T47D (cell line): ENCODE data around the gene MCM8.

Experiments
- DNase-seq, 2 experiments: peaks; one replicate each; pipeline versions ENCODE4 v3.0.0 to v3.0.0-alpha.2; 2011 to 2012; ENCODE audit warnings: low read depth in 1 of 2, low spot score in 1 of 2
- JUND ChIP-seq: IDR thresholded peaks from 2 replicates; pipeline ENCODE4 v1.6.1; 2012; ENCODE audit warnings: low read depth
- in situ Hi-C: cut with HindIII; loops from 2 replicates; pipeline ENCODE4 v1.10.0; 2016; ENCODE audit warnings: low sequenced_read_pairs, low pct_unique_long_range_greater_than_20kb

MCM8 gene

GRCh38 chr20:5970381-5970780 is 19.9 kb downstream of the MCM8 start:
- in situ Hi-C loops = no loop called here
- no peak for DNase-seq
- no peak for TF ChIP-seq JUND

GRCh38 chr20:5971203-5971602 is 20.8 kb downstream of the MCM8 start:
- no peak for TF ChIP-seq JUND
- in situ Hi-C loops = no loop called here
- DNase-seq = no peak

- TF ChIP-seq JUND = no peak
- in situ Hi-C loops = no loop called here
- no peak for DNase-seq
These were observed 22.7 kb downstream of the MCM8 start for GRCh38 chr20:5973172-5973571.

- no peak for DNase-seq
- in situ Hi-C loops = no loop called here
- TF ChIP-seq JUND = no peak
These were observed 23.5 kb downstream of the MCM8 start for GRCh38 chr20:5973971-5974370.

- TF ChIP-seq JUND = no peak
- DNase-seq = no peak
- in situ Hi-C loops = no loop called here
These were observed 24.1 kb downstream of the MCM8 start for GRCh38 chr20:5974531-5974930.

- in situ Hi-C loops = no loop called here
- TF ChIP-seq JUND = no peak
- DNase-seq = peak in 1 of 2 experiments; percentile 33
These were observed 25.3 kb downstream of the MCM8 start for GRCh38 chr20:5975778-5976177.

DNA sequence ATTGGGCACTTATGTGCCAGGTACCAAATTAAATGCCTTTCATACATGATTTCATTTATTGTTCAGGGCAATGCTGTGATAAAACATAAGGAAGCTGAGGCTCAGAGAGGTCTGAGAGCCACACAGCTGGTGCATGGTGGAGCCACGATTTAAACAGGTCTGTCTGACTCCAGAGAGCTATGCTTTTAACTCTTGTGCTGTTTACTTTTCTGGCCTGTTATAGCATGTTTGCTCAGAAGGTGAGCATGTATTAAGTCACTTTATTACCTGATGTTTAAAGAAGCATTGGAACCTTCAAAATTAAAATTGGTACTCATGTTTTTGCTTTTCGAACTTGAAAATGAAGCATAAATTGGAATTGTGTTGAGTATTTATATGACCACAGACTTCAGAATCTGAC is 26.8 kb downstream of the MCM8 start:
- in situ Hi-C loops = no loop called here
- TF ChIP-seq JUND = no peak
- DNase-seq = peak in 1 of 2 experiments; percentile 10

DNA sequence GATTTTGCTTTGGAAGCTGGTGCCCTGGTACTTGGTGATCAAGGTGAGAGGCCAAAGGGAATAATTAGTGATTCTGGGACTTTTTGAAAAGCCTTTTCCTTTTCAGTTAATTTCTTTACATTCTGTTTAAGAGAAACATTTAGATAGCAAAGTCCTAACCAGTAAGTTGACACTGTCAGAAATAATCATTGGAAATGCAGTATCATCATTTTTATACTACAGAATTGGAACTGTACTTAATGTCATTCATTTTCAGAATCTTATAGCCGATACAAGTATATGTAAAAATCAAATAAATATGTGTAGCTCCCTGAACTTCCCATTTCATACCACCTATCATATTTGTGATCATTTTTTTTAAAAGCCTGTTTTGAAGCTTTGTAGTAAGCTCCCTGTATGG is 27.5 kb downstream of the MCM8 start:
- no peak for DNase-seq
- in situ Hi-C loops = no loop called here

DNA sequence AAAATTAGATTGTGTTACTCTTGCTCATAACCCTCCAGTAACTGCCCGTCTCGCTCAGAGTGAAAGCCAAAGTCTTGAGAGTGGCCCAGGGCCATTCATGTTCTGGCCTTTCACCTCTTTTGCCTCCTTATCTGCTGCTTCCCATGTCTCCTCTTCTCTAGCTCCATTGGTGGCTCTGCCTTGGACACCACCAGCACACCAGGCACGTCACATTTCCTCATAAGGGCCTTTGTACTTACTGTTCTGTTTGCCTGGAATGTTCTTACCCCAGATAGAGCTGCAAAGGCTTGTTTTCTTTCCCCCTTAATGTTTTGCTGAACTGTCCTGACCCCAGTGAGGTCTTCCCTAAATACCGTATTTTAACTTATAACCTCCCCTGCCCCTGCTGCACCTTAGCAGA is 29.3 kb downstream of the MCM8 start:
- no peak for DNase-seq
- in situ Hi-C loops = no loop called here
- TF ChIP-seq JUND = no peak

More for the DNA sequence above, 27.5 kb downstream of the MCM8 start:
- TF ChIP-seq JUND = no peak

GRCh38 chr20:5980720-5981538 is 30.5 kb downstream of the MCM8 start:
- TF ChIP-seq JUND = no peak

DNA sequence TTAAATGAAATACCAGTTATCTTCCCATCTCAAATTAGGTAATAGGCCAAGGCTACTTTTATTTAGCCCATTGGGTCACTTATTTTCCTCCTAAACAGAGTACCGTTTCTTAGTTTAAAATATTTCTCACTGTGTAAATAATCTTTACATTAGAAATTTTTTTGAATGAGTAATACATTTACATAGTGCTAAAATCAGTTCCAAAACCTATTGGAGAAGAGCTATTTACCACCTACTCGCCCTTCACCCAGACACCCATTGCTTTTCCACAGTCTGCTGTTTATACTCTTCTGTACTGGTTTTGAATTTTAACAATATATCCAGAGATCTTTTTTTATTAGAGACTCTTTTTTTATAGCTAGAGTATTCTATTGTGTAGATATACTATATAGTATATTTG is 36.9 kb downstream of the MCM8 start:
- no peak for TF ChIP-seq JUND
- in situ Hi-C loops = no loop called here
- DNase-seq = no peak

More at GRCh38 chr20:5980720-5981538, 30.5 kb downstream of the MCM8 start:
- DNase-seq = no peak
- in situ Hi-C loops = no loop called here

- DNase-seq = peak in 1 of 2 experiments; percentile 39
- in situ Hi-C loops = no loop called here
- TF ChIP-seq JUND = no peak
These were observed 39.1 kb downstream of the MCM8 start for GRCh38 chr20:5989539-5989938.

GRCh38 chr20:5990946-5991345 is 40.5 kb downstream of the MCM8 start:
- no peak for DNase-seq
- in situ Hi-C loops = no loop called here
- TF ChIP-seq JUND = no peak
